HepG2 (cell line): ENCODE data around the gene COMMD2. TPM values are rescaled to one million over a fixed set of nuclear protein-coding genes. Genes with fewer than 3 reads are reported as not detected.

Experiments used
- ARHGAP35 ChIP-seq: sonication (generic); formaldehyde crosslinking; IDR thresholded peaks from 2 replicates; pipeline ENCODE4 v1.9.0; 2022; ENCODE audit warnings: mild to moderate bottlenecking, inconsistent platforms, moderate library complexity, missing genetic modification reagents, borderline replicate concordance
- ATAD3A ChIP-seq: sonication (generic); formaldehyde crosslinking; IDR thresholded peaks from 2 replicates; pipeline ENCODE4 v1.4.0; 2020; ENCODE audit warnings: missing genetic modification reagents
- CSRNP2 ChIP-seq: sonication (generic); formaldehyde crosslinking; conservative IDR thresholded peaks from 2 replicates; pipeline ENCODE4 v1.8.0; 2022; ENCODE audit warnings: low read depth, missing genetic modification reagents
- GFI1 ChIP-seq: sonication (generic); formaldehyde crosslinking; IDR thresholded peaks from 2 replicates; pipeline ENCODE4 v1.5.0; 2020; ENCODE audit warnings: missing genetic modification reagents, mild to moderate bottlenecking, borderline replicate concordance
- HNRNPL ChIP-seq: fragments of 200-400 bp; formaldehyde crosslinking; IDR thresholded peaks from 2 replicates; pipeline ENCODE4 v1.6.1; 2017; ENCODE audit warnings: mild to moderate bottlenecking, low read depth, low read length
- KMT2A ChIP-seq: sonication (generic); formaldehyde crosslinking; IDR thresholded peaks from 2 replicates; pipeline ENCODE4 v1.4.0; 2020; ENCODE audit warnings: missing genetic modification reagents
- NFE2L2 ChIP-seq: fragments of 150-350 bp; IDR thresholded peaks from 2 replicates; pipeline ENCODE4 v1.6.1; 2014; ENCODE audit warnings: low read length
- PITX1 ChIP-seq: sonication (generic); formaldehyde crosslinking; IDR thresholded peaks from 2 replicates; pipeline ENCODE4 v1.5.1; 2020; ENCODE audit warnings: mild to moderate bottlenecking, missing genetic modification reagents
- PLRG1 ChIP-seq: fragments of 450-650 bp; conservative IDR thresholded peaks from 2 replicates; pipeline ENCODE4 v1.6.1; 2016
- POLR2A ChIP-seq, 2 experiments: IDR thresholded peaks; 2 replicates each; pipeline ENCODE4 v1.6.1; 2011; ENCODE audit warnings: low read depth in 2 of 2, low read length in 2 of 2, mild to moderate bottlenecking in 1 of 2, moderate library complexity in 1 of 2; ENCODE audit not compliant: insufficient read depth in 1 of 2
- PTBP1 ChIP-seq: fragments of 200-400 bp; formaldehyde crosslinking; IDR thresholded peaks from 2 replicates; pipeline ENCODE4 v1.6.1; 2018; ENCODE audit warnings: low read length, low read depth; ENCODE audit not compliant: poor library complexity, severe bottlenecking
- RFX5 ChIP-seq: IDR thresholded peaks from 2 replicates; pipeline ENCODE4 v1.6.1; 2011; ENCODE audit warnings: low read depth, low read length, improper control_type of control experiment
- RXRB ChIP-seq: IDR thresholded peaks from 2 replicates; pipeline ENCODE4 v1.6.1; 2016; ENCODE audit warnings: borderline replicate concordance, missing genetic modification reagents, missing compliant biosample characterization
- SMAD9 ChIP-seq: sonication (generic); formaldehyde crosslinking; IDR thresholded peaks from 2 replicates; pipeline ENCODE4 v1.5.1; 2020; ENCODE audit warnings: mild to moderate bottlenecking, missing genetic modification reagents
- SRSF4 ChIP-seq: fragments of 200-400 bp; formaldehyde crosslinking; IDR thresholded peaks from one replicate; pipeline ENCODE4 v1.6.1; 2018; ENCODE audit warnings: mild to moderate bottlenecking, low read depth, low read length, moderate library complexity; ENCODE audit not compliant: poor library complexity, severe bottlenecking
- TSC22D2 ChIP-seq: sonication (generic); formaldehyde crosslinking; IDR thresholded peaks from 2 replicates; pipeline ENCODE4 v1.5.1; 2020; ENCODE audit warnings: missing genetic modification reagents, mild to moderate bottlenecking, borderline replicate concordance
- USF2 ChIP-seq, 2 experiments: sonication (generic) in 1 of 2; formaldehyde crosslinking in 1 of 2; IDR thresholded peaks; 2 replicates each; pipeline versions ENCODE4 v1.5.1 to v1.6.1; 2011 to 2020; ENCODE audit warnings: borderline replicate concordance in 1 of 2, low read depth in 1 of 2, low read length in 1 of 2, mild to moderate bottlenecking in 1 of 2, missing genetic modification reagents in 1 of 2, moderate library complexity in 1 of 2
- ZFYVE20 ChIP-seq: sonication (generic); formaldehyde crosslinking; IDR thresholded peaks from 2 replicates; pipeline ENCODE4 v1.8.0; 2023; ENCODE audit warnings: low read depth, mild to moderate bottlenecking, moderate library complexity, missing genetic modification reagents, borderline replicate concordance
- ZMAT5 ChIP-seq: sonication (generic); formaldehyde crosslinking; IDR thresholded peaks from 2 replicates; pipeline ENCODE4 v1.5.0; 2020; ENCODE audit warnings: mild to moderate bottlenecking, low read depth, missing genetic modification reagents, borderline replicate concordance
- ZNF510 ChIP-seq: sonication (generic); formaldehyde crosslinking; IDR thresholded peaks from 2 replicates; pipeline ENCODE4 v1.4.0; 2020; ENCODE audit warnings: low read depth, mild to moderate bottlenecking, missing genetic modification reagents
- ZNF543 ChIP-seq: sonication (generic); formaldehyde crosslinking; IDR thresholded peaks from 2 replicates; pipeline ENCODE4 v1.4.0; 2020; ENCODE audit warnings: mild to moderate bottlenecking, missing genetic modification reagents
- ZNF574 ChIP-seq: sonication (generic); formaldehyde crosslinking; IDR thresholded peaks from 2 replicates; pipeline ENCODE4 v1.4.0; 2020; ENCODE audit warnings: missing genetic modification reagents
- polyA plus RNA-seq, 8 experiments: library from polyadenylated mRNA; depleted of rRNA in 3 of 8; stranded (reverse) in 7 of 8; unstranded in 1 of 8; fragments of >200 nt; fragmentation: Illumina TruSeq in 4 of 8; extraction: Trizol in 4 of 8; gene quantifications; 2 replicates each; pipeline versions ENCODE4 v1.2.1 to v1.2.3, GENCODE V29; 2011 to 2016; ENCODE audit warnings: low read depth in 4 of 8, missing spikeins in 1 of 8, mixed read lengths in 1 of 8; ENCODE audit not compliant: insufficient read depth in 1 of 8
- total RNA-seq, 5 experiments: library from RNA; depleted of rRNA; stranded (reverse); fragments of >200 nt; fragmentation: Illumina TruSeq; extraction: Trizol; gene quantifications; 2 replicates each; pipeline ENCODE4 v1.2.3, GENCODE V29; 2016; ENCODE audit warnings: low read depth in 1 of 5

The COMMD2 gene
- total and polyA plus RNA-seq, 2 of the 13 experiments (the other 11 are each of a cell fraction or from before 2014, with no cell fraction given), result 33.0 to 57.6 TPM

GRCh38 chr3:149713730-149714654, 38.3 kb downstream of the COMMD2 start (continued):
- TF ChIP-seq SRSF4 (no peak), RFX5 (no peak), ZNF574 (CRISPR knock-in tag) (peak; percentile 34; the same call in 1 of the 2 replicates), ZNF510 (CRISPR knock-in tag) (no peak), RXRB (CRISPR knock-in tag) (peak; percentile 49; the same call in 1 of the 2 replicates), TSC22D2 (no peak), SMAD9 (CRISPR knock-in tag) (no peak), ZMAT5 (CRISPR knock-in tag) (no peak), HNRNPL (peak; percentile 82), ARHGAP35 (CRISPR knock-in tag) (no peak), CSRNP2 (CRISPR knock-in tag) (no peak), ATAD3A (CRISPR knock-in tag) (no peak), NFE2L2 (no peak), USF2 (IDR thresholded peaks at IDR 0.05; ENCODE audit: low read depth, low read length) (no peak), USF2 (CRISPR knock-in tag; IDR thresholded peaks at IDR 0.05; ENCODE audit: borderline replicate concordance) (no peak), POLR2A (IDR thresholded peaks at IDR 0.05; ENCODE audit: insufficient read depth in 1 of 2, low read depth in 2 of 2, low read length in 2 of 2) (no peak), PTBP1 (no peak), ZFYVE20 (CRISPR knock-in tag) (no peak), PITX1 (CRISPR knock-in tag) (no peak), KMT2A (CRISPR knock-in tag) (no peak), GFI1 (no peak), ZNF543 (CRISPR knock-in tag) (no peak; the same call in 1 of the 2 replicates), PLRG1 (no peak)
